HUES6 (cell line): ENCODE data around the gene KNTC1.

Source experiments
- H3K27ac ChIP-seq: 2 replicates; pipeline ENCODE4 v1.7.0; 2013; ENCODE audit warnings: low read depth, mild to moderate bottlenecking, low read length, inconsistent platforms
- H3K27me3 ChIP-seq: 2 replicates; pipeline ENCODE4 v1.6.1; 2013; ENCODE audit warnings: low read length; ENCODE audit not compliant: control insufficient read depth, insufficient read depth
- H3K36me3 ChIP-seq: 2 replicates; pipeline ENCODE4 v1.6.1; 2013; ENCODE audit warnings: low read length; ENCODE audit not compliant: control insufficient read depth, insufficient read depth
- H3K4me1 ChIP-seq: 2 replicates; pipeline ENCODE4 v1.6.1; 2013; ENCODE audit warnings: low read length; ENCODE audit not compliant: control insufficient read depth, insufficient read depth
- H3K4me3 ChIP-seq: 2 replicates; pipeline ENCODE4 v1.5.1; 2013; ENCODE audit warnings: low read depth, low read length
- H3K9ac ChIP-seq: one replicate; pipeline ENCODE4 v1.6.1; 2013; ENCODE audit warnings: mild to moderate bottlenecking, low read length
- H3K9me3 ChIP-seq: 2 replicates; pipeline ENCODE4 v1.6.1; 2013; ENCODE audit warnings: low read depth, low read length; ENCODE audit not compliant: control insufficient read depth, insufficient read depth

The KNTC1 gene

GRCh38 chr12:122656298-122656697 lies 129.2 kb downstream of the KNTC1 start:
- H3K9me3 ChIP-seq: no peaks in the 10 kb centered on the region
- no peaks in the 10 kb centered on the region for H3K27me3 ChIP-seq
- no peak overlapping the region for H3K4me3 ChIP-seq
- H3K4me1 ChIP-seq: no peaks in the 10 kb centered on the region
- no peak overlapping the region for H3K27ac ChIP-seq
- H3K36me3 ChIP-seq: no peaks in the 10 kb centered on the region
- H3K9ac ChIP-seq: no peak overlapping the region

GRCh38 chr12:122659579-122659978 lies 132.5 kb downstream of the KNTC1 start:
- no peaks in the 10 kb centered on the region for H3K9me3 ChIP-seq
- H3K9ac ChIP-seq: no peak overlapping the region
- no peaks in the 10 kb centered on the region for H3K36me3 ChIP-seq
- H3K4me3 ChIP-seq: no peak overlapping the region
- H3K4me1 ChIP-seq: no peaks in the 10 kb centered on the region
- no peaks in the 10 kb centered on the region for H3K27me3 ChIP-seq
- no peak overlapping the region for H3K27ac ChIP-seq

GRCh38 chr12:122661246-122661645 lies 134.2 kb downstream of the KNTC1 start:
- Histone ChIP-seq H3K4me1 (no peaks in the 10 kb centered on the region), H3K9ac (no peak overlapping the region), H3K27ac (no peak overlapping the region)

GRCh38 chr12:122661938-122662337 lies 134.9 kb downstream of the KNTC1 start:
- Histone ChIP-seq H3K27me3 (no peaks in the 10 kb centered on the region), H3K4me3 (no peak overlapping the region), H3K9me3 (no peaks in the 10 kb centered on the region), H3K27ac (no peak overlapping the region), H3K36me3 (no peaks in the 10 kb centered on the region), H3K4me1 (no peaks in the 10 kb centered on the region), H3K9ac (no peak overlapping the region)

More at GRCh38 chr12:122661246-122661645, 134.2 kb downstream of the KNTC1 start:
- H3K9me3 ChIP-seq: no peaks in the 10 kb centered on the region
- H3K27me3 ChIP-seq: no peaks in the 10 kb centered on the region
- H3K4me3 ChIP-seq: no peak overlapping the region
- H3K36me3 ChIP-seq: no peaks in the 10 kb centered on the region

GRCh38 chr12:122665349-122665748 lies 138.3 kb downstream of the KNTC1 start:
- Histone ChIP-seq H3K27ac (no peak overlapping the region), H3K36me3 (no peaks in the 10 kb centered on the region), H3K9me3 (no peaks in the 10 kb centered on the region), H3K4me1 (no peaks in the 10 kb centered on the region), H3K9ac (no peak overlapping the region), H3K4me3 (no peak overlapping the region), H3K27me3 (no peaks in the 10 kb centered on the region)

GRCh38 chr12:122665759-122666158 lies 138.7 kb downstream of the KNTC1 start:
- H3K27me3 ChIP-seq: no peaks in the 10 kb centered on the region
- no peak overlapping the region for H3K9ac ChIP-seq

GRCh38 chr12:122668268-122668667 lies 141.2 kb downstream of the KNTC1 start:
- Histone ChIP-seq H3K36me3 (no peaks in the 10 kb centered on the region), H3K9ac (no peak overlapping the region), H3K4me3 (no peak overlapping the region), H3K9me3 (no peaks in the 10 kb centered on the region), H3K27ac (no peak overlapping the region), H3K27me3 (no peaks in the 10 kb centered on the region), H3K4me1 (peaks cover 8% of the 10 kb centered on the region)

More at GRCh38 chr12:122665759-122666158, 138.7 kb downstream of the KNTC1 start:
- no peak overlapping the region for H3K4me3 ChIP-seq
- no peaks in the 10 kb centered on the region for H3K9me3 ChIP-seq
- H3K27ac ChIP-seq: no peak overlapping the region
- no peaks in the 10 kb centered on the region for H3K4me1 ChIP-seq
- H3K36me3 ChIP-seq: no peaks in the 10 kb centered on the region

GRCh38 chr12:122669397-122670070 lies 142.5 kb downstream of the KNTC1 start:
- Histone ChIP-seq H3K9ac (no peak overlapping the region), H3K27ac (no peak overlapping the region), H3K4me3 (no peak overlapping the region), H3K4me1 (peaks cover 8% of the 10 kb centered on the region), H3K36me3 (no peaks in the 10 kb centered on the region), H3K27me3 (no peaks in the 10 kb centered on the region), H3K9me3 (no peaks in the 10 kb centered on the region)

- no peak overlapping the region for H3K4me3 ChIP-seq
- H3K9me3 ChIP-seq: no peaks in the 10 kb centered on the region
- H3K27ac ChIP-seq: no peak overlapping the region
- H3K9ac ChIP-seq: peak overlapping the region; percentile 39
- no peaks in the 10 kb centered on the region for H3K36me3 ChIP-seq
- H3K4me1 ChIP-seq: peaks cover 8% of the 10 kb centered on the region
- H3K27me3 ChIP-seq: no peaks in the 10 kb centered on the region
Observed at GRCh38 chr12:122672515-122672914, 145.5 kb downstream of the KNTC1 start.
